ENCODE measurements around the gene PPP3CA. TPM values are rescaled to one million over a fixed set of nuclear protein-coding genes. Genes with fewer than 3 reads are reported as not detected.

Gene PPP3CA
- total and polyA plus RNA-seq, 2 experiments from 2014 or later = 27.0 to 45.2 TPM

DNA sequence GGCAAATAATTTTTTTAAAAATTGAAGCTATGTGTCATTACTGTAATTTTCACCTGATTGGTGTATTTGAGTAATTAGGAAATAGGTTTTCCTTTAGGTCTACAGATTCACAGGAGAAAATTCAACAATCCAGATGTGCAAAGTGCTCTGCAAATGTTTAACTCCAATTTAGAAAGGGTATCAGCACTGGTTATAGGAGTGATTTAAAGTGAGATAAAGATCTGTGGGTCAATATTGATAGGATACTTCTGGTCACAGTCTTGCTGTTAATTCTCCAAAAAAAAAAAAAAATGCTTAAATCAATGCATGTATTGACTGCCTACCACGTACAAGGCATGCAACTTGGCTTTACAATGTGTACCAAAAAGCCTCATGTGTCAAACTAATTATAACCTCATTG is 271.3 kb downstream of the PPP3CA start:
- Mint-ChIP-seq H3K9me3 (no peaks in the 10 kb centered on the region), H3K36me3 (ENCODE audit: low read depth) (peaks cover 2% of the 10 kb centered on the region; the same call in 2 of the 3 replicates), H3K27me3 (ENCODE audit: insufficient read depth, low read depth, poor library complexity) (peaks cover 2% of the 10 kb centered on the region), H3K4me3 (no peak overlapping the region), H3K27ac (no peak overlapping the region), H3K4me1 (peaks cover 6% of the 10 kb centered on the region; the same call in 2 of the 3 replicates)
- ATAC-seq (no peak), DNase-seq (ENCODE audit: low spot score) (no peak)
- Histone ChIP-seq H2AFZ (no peak overlapping the region), H3K36me3 (ENCODE audit: insufficient read depth) (no peaks in the 10 kb centered on the region), H3K4me1 (ENCODE audit: insufficient read depth) (no peaks in the 10 kb centered on the region), H3K9me2 (ENCODE audit: insufficient read depth) (no peaks in the 10 kb centered on the region), H3K27ac (ENCODE audit: low read depth) (no peak overlapping the region), H3K4me2 (no peak overlapping the region), H3K79me2 (replicated peaks; ENCODE audit: insufficient read depth) (no peaks in the 10 kb centered on the region), H3F3A (replicated peaks; ENCODE audit: low read depth) (no peaks in the 10 kb centered on the region), H3K27me3 (ENCODE audit: insufficient read depth) (no peaks in the 10 kb centered on the region), H4K20me1 (replicated peaks; ENCODE audit: insufficient read depth) (no peaks in the 10 kb centered on the region), H3K4me3 (no peak overlapping the region)
- TF ChIP-seq STAT1 (IDR thresholded peaks at IDR 0.05; ENCODE audit: unreplicated experiment) = no peak
- TF ChIP-seq, protein P1, sequence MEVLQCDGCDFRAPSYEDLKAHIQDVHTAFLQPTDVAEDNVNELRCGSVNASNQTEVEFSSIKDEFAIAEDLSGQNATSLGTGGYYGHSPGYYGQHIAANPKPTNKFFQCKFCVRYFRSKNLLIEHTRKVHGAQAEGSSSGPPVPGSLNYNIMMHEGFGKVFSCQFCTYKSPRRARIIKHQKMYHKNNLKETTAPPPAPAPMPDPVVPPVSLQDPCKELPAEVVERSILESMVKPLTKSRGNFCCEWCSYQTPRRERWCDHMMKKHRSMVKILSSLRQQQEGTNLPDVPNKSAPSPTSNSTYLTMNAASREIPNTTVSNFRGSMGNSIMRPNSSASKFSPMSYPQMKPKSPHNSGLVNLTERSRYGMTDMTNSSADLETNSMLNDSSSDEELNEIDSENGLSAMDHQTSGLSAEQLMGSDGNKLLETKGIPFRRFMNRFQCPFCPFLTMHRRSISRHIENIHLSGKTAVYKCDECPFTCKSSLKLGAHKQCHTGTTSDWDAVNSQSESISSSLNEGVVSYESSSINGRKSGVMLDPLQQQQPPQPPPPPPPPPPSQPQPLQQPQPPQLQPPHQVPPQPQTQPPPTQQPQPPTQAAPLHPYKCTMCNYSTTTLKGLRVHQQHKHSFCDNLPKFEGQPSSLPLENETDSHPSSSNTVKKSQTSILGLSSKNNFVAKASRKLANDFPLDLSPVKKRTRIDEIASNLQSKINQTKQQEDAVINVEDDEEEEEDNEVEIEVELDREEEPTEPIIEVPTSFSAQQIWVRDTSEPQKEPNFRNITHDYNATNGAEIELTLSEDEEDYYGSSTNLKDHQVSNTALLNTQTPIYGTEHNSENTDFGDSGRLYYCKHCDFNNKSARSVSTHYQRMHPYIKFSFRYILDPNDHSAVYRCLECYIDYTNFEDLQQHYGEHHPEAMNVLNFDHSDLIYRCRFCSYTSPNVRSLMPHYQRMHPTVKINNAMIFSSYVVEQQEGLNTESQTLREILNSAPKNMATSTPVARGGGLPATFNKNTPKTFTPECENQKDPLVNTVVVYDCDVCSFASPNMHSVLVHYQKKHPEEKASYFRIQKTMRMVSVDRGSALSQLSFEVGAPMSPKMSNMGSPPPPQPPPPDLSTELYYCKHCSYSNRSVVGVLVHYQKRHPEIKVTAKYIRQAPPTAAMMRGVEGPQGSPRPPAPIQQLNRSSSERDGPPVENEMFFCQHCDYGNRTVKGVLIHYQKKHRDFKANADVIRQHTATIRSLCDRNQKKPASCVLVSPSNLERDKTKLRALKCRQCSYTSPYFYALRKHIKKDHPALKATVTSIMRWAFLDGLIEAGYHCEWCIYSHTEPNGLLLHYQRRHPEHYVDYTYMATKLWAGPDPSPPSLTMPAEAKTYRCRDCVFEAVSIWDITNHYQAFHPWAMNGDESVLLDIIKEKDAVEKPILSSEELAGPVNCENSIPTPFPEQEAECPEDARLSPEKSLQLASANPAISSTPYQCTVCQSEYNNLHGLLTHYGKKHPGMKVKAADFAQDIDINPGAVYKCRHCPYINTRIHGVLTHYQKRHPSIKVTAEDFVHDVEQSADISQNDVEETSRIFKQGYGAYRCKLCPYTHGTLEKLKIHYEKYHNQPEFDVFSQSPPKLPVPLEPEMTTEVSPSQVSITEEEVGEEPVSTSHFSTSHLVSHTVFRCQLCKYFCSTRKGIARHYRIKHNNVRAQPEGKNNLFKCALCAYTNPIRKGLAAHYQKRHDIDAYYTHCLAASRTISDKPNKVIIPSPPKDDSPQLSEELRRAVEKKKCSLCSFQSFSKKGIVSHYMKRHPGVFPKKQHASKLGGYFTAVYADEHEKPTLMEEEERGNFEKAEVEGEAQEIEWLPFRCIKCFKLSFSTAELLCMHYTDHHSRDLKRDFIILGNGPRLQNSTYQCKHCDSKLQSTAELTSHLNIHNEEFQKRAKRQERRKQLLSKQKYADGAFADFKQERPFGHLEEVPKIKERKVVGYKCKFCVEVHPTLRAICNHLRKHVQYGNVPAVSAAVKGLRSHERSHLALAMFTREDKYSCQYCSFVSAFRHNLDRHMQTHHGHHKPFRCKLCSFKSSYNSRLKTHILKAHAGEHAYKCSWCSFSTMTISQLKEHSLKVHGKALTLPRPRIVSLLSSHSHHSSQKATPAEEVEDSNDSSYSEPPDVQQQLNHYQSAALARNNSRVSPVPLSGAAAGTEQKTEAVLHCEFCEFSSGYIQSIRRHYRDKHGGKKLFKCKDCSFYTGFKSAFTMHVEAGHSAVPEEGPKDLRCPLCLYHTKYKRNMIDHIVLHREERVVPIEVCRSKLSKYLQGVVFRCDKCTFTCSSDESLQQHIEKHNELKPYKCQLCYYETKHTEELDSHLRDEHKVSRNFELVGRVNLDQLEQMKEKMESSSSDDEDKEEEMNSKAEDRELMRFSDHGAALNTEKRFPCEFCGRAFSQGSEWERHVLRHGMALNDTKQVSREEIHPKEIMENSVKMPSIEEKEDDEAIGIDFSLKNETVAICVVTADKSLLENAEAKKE (CRISPR knock-in tag; IDR thresholded peaks at IDR 0.05) = no peak
- TF ChIP-seq POLR2AphosphoS5 (IDR thresholded peaks at IDR 0.05; ENCODE audit: low read depth) = no peak
- TF ChIP-seq, protein P2, sequence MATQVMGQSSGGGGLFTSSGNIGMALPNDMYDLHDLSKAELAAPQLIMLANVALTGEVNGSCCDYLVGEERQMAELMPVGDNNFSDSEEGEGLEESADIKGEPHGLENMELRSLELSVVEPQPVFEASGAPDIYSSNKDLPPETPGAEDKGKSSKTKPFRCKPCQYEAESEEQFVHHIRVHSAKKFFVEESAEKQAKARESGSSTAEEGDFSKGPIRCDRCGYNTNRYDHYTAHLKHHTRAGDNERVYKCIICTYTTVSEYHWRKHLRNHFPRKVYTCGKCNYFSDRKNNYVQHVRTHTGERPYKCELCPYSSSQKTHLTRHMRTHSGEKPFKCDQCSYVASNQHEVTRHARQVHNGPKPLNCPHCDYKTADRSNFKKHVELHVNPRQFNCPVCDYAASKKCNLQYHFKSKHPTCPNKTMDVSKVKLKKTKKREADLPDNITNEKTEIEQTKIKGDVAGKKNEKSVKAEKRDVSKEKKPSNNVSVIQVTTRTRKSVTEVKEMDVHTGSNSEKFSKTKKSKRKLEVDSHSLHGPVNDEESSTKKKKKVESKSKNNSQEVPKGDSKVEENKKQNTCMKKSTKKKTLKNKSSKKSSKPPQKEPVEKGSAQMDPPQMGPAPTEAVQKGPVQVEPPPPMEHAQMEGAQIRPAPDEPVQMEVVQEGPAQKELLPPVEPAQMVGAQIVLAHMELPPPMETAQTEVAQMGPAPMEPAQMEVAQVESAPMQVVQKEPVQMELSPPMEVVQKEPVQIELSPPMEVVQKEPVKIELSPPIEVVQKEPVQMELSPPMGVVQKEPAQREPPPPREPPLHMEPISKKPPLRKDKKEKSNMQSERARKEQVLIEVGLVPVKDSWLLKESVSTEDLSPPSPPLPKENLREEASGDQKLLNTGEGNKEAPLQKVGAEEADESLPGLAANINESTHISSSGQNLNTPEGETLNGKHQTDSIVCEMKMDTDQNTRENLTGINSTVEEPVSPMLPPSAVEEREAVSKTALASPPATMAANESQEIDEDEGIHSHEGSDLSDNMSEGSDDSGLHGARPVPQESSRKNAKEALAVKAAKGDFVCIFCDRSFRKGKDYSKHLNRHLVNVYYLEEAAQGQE (IDR thresholded peaks at IDR 0.05; ENCODE audit: unreplicated experiment) = no peak
- TF ChIP-seq EZH2 (IDR thresholded peaks at IDR 0.05; ENCODE audit: low read depth, unreplicated experiment) = no peak
- TF ChIP-seq EZH2phosphoT487 (IDR thresholded peaks at IDR 0.05; ENCODE audit: unreplicated experiment) = no peak
- no peak for TF ChIP-seq JUNB (IDR thresholded peaks at IDR 0.05; ENCODE audit: unreplicated experiment)
- TF ChIP-seq NANOG (IDR thresholded peaks at IDR 0.05; ENCODE audit: borderline replicate concordance) = no peak
- TF ChIP-seq ZNF114 (CRISPR knock-in tag; IDR thresholded peaks at IDR 0.05) = no peak
- TF ChIP-seq CREB1 (CRISPR knock-in tag; IDR thresholded peaks at IDR 0.05; ENCODE audit: low read depth) = no peak
- TF ChIP-seq, protein P3, sequence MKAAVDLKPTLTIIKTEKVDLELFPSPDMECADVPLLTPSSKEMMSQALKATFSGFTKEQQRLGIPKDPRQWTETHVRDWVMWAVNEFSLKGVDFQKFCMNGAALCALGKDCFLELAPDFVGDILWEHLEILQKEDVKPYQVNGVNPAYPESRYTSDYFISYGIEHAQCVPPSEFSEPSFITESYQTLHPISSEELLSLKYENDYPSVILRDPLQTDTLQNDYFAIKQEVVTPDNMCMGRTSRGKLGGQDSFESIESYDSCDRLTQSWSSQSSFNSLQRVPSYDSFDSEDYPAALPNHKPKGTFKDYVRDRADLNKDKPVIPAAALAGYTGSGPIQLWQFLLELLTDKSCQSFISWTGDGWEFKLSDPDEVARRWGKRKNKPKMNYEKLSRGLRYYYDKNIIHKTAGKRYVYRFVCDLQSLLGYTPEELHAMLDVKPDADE (IDR thresholded peaks at IDR 0.05) = no peak
- TF ChIP-seq ZNF331 (CRISPR knock-in tag; IDR thresholded peaks at IDR 0.05; ENCODE audit: low read depth) = no peak
- TF ChIP-seq, protein P4, sequence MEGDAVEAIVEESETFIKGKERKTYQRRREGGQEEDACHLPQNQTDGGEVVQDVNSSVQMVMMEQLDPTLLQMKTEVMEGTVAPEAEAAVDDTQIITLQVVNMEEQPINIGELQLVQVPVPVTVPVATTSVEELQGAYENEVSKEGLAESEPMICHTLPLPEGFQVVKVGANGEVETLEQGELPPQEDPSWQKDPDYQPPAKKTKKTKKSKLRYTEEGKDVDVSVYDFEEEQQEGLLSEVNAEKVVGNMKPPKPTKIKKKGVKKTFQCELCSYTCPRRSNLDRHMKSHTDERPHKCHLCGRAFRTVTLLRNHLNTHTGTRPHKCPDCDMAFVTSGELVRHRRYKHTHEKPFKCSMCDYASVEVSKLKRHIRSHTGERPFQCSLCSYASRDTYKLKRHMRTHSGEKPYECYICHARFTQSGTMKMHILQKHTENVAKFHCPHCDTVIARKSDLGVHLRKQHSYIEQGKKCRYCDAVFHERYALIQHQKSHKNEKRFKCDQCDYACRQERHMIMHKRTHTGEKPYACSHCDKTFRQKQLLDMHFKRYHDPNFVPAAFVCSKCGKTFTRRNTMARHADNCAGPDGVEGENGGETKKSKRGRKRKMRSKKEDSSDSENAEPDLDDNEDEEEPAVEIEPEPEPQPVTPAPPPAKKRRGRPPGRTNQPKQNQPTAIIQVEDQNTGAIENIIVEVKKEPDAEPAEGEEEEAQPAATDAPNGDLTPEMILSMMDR (conservative IDR thresholded peaks at IDR 0.05; ENCODE audit: low read depth in 2 of 2) = no peak
